Bronchus fibroblast of lung (primary cell): ENCODE data around the gene CASP10. TPM values are rescaled to one million over a fixed set of nuclear protein-coding genes. Genes with fewer than 3 reads are reported as not detected.

Source experiments
- total RNA-seq: library from RNA; depleted of rRNA; stranded (reverse); fragments of >200 nt; gene quantifications from 2 replicates; pipeline ENCODE4 v1.2.3, GENCODE V29; 2015

Gene CASP10
- total RNA-seq: 1.3 and 1.5 TPM in 2 replicates

DNA sequence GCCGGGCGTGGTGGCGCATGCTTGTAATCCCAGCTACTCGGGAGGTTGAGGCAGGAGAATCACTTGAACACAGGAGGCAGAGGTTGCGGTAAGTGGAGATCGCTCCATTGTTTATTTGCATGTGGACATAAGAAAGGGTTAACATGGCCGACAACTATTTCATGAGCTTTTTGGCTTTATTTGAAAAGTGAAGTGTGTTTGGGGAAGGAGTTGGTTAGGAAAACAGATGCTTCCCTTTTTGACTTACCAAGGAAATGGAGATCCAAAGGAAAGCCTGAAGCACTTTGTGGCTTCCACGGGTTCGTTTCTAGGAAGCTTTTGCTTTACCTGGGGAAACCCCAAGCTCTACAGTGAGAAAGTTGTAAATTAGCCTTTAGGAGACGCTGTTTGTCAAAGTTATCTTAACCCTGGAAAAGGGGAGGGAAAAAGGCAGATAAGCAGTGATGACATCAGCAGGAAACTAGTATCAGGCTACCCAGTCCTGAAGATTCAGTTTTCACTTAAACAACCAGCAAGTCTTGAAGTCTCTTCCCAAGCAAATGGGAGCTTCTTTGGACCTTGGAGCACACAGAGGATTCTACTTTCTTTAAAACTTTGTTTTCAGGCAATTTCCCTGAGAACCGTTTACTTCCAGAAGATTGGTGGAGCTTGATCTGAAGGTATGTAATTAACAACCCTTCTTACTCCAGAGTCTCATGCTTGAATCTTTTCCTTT lies at the start of gene CASP10:
Gene CASP10 (plus strand): TSS at position 492 of the 715 bp plus-strand sequence. CDS start 2,637 bp downstream, outside the sequence.

GRCh38 chr2:201260302-201260800 lies 77.4 kb downstream of the CASP10 start, which contains the start of gene CASP8:
Gene CASP8, plus strand, starts transcription at chr2:201260536. Its CDS starts 5,951 bp downstream, at chr2:201266487.

Other genes starting within 250 kb of the CASP10 start
- gene ORC2, start 219.5 kb upstream of the CASP10 start, total RNA-seq: 10.4 and 12.4 TPM in 2 replicates
- gene HYCC2, start 111.5 kb upstream of the CASP10 start, total RNA-seq: 1.8 and 3.0 TPM in 2 replicates
- gene NDUFB3, start 111.1 kb upstream of the CASP10 start, total RNA-seq: 85.3 and 100 TPM in 2 replicates
- gene CFLAR, start 67.0 kb upstream of the CASP10 start, total RNA-seq: 19.5 and 24.7 TPM in 2 replicates
- gene CASP8, start 77.4 kb downstream of the CASP10 start, total RNA-seq: 16.8 and 18.3 TPM in 2 replicates
- gene FLACC1, start 174.2 kb downstream of the CASP10 start, total RNA-seq: not detected in 2 replicates